H9 (cell line): ENCODE data around the gene GTF2H4. TPM values are rescaled to one million over a fixed set of nuclear protein-coding genes. Genes with fewer than 3 reads are reported as not detected.

Source experiments
- DNase-seq: peaks from one replicate; pipeline ENCODE4 v3.0.0-alpha.2; 2017
- H2AFZ ChIP-seq: one replicate; pipeline ENCODE4 v1.6.1; 2013; ENCODE audit warnings: mild to moderate bottlenecking, low read length, control low read depth, moderate library complexity
- H2AK5ac ChIP-seq: 2 replicates; pipeline ENCODE4 v1.6.1; 2013; ENCODE audit warnings: low read length, control low read depth, mixed read lengths; ENCODE audit not compliant: insufficient read length
- H2BK120ac ChIP-seq: one replicate; pipeline ENCODE4 v1.6.1; 2013; ENCODE audit warnings: low read depth, mild to moderate bottlenecking, low read length, control low read depth, inconsistent platforms; ENCODE audit not compliant: poor library complexity, severe bottlenecking
- H2BK12ac ChIP-seq: 2 replicates; pipeline ENCODE4 v1.6.1; 2013; ENCODE audit warnings: low read length, control low read depth, mixed read lengths, low read depth; ENCODE audit not compliant: insufficient read length
- H2BK15ac ChIP-seq: 2 replicates; pipeline ENCODE4 v1.6.1; 2013; ENCODE audit warnings: low read depth, low read length, control low read depth
- H2BK20ac ChIP-seq: one replicate; pipeline ENCODE4 v1.6.1; 2013; ENCODE audit warnings: low read depth, mild to moderate bottlenecking, low read length, control low read depth, inconsistent platforms; ENCODE audit not compliant: poor library complexity, severe bottlenecking
- H2BK5ac ChIP-seq: 2 replicates; pipeline ENCODE4 v1.6.1; 2013; ENCODE audit warnings: low read length, control low read depth, mixed read lengths; ENCODE audit not compliant: insufficient read length
- H3K14ac ChIP-seq: 2 replicates; pipeline ENCODE4 v1.6.1; 2013; ENCODE audit warnings: low read length, control low read depth; ENCODE audit not compliant: insufficient read depth
- H3K18ac ChIP-seq: 2 replicates; pipeline ENCODE4 v1.6.1; 2013; ENCODE audit warnings: low read depth, mild to moderate bottlenecking, mixed read lengths, low read length, control low read depth; ENCODE audit not compliant: insufficient read length
- H3K23ac ChIP-seq: 2 replicates; pipeline ENCODE4 v1.6.1; 2013; ENCODE audit warnings: low read length, control low read depth, mixed read lengths, low read depth; ENCODE audit not compliant: insufficient read length
- H3K23me2 ChIP-seq: 2 replicates; pipeline ENCODE4 v1.6.1; 2013; ENCODE audit warnings: low read depth, mild to moderate bottlenecking, mixed read lengths, low read length, control low read depth; ENCODE audit not compliant: insufficient read length, poor library complexity, severe bottlenecking
- H3K27ac ChIP-seq: 2 replicates; pipeline ENCODE4 v1.5.1; 2013; ENCODE audit warnings: low read length, control low read depth, mixed read lengths, low read depth; ENCODE audit not compliant: insufficient read length
- H3K27me3 ChIP-seq: 2 replicates; pipeline ENCODE4 v1.6.1; 2013; ENCODE audit warnings: low read length, control low read depth, inconsistent platforms; ENCODE audit not compliant: insufficient read depth
- H3K4ac ChIP-seq: 2 replicates; pipeline ENCODE4 v1.6.1; 2013; ENCODE audit warnings: low read depth, mild to moderate bottlenecking, control low read depth, inconsistent platforms, low read length, moderate library complexity
- H3K4me1 ChIP-seq: 2 replicates; pipeline ENCODE4 v1.6.1; 2013; ENCODE audit warnings: low read length, control low read depth, inconsistent platforms; ENCODE audit not compliant: insufficient read depth
- H3K4me2 ChIP-seq: 2 replicates; pipeline ENCODE4 v1.6.1; 2013; ENCODE audit warnings: low read length, control low read depth, mixed read lengths; ENCODE audit not compliant: insufficient read length, insufficient read depth
- H3K56ac ChIP-seq: 2 replicates; pipeline ENCODE4 v1.6.1; 2013; ENCODE audit warnings: low read depth, mild to moderate bottlenecking, mixed read lengths, low read length, control low read depth; ENCODE audit not compliant: insufficient read length
- H3K79me1 ChIP-seq: 2 replicates; pipeline ENCODE4 v1.6.1; 2013; ENCODE audit warnings: low read depth, mild to moderate bottlenecking, moderate library complexity, low read length, control low read depth, inconsistent platforms; ENCODE audit not compliant: insufficient read depth, poor library complexity, severe bottlenecking
- H3K79me2 ChIP-seq: 2 replicates; pipeline ENCODE4 v1.6.1; 2013; ENCODE audit warnings: low read length, control low read depth, inconsistent platforms; ENCODE audit not compliant: insufficient read depth
- H3K9ac ChIP-seq: 2 replicates; pipeline ENCODE4 v1.6.1; 2013; ENCODE audit warnings: low read length, control low read depth, mixed read lengths; ENCODE audit not compliant: insufficient read length; ENCODE audit errors: extremely low read depth
- H3K9me3 ChIP-seq: one replicate; pipeline ENCODE4 v1.6.1; 2013; ENCODE audit warnings: low read depth, low read length, inconsistent platforms; ENCODE audit not compliant: control insufficient read depth
- H3T11ph ChIP-seq: one replicate; pipeline ENCODE4 v1.6.1; 2013; ENCODE audit warnings: mild to moderate bottlenecking, low read length, control low read depth, inconsistent platforms
- H4K20me1 ChIP-seq: one replicate; pipeline ENCODE4 v1.6.1; 2013; ENCODE audit not compliant: control insufficient read depth, insufficient read length, insufficient read depth
- H4K5ac ChIP-seq: 2 replicates; pipeline ENCODE4 v1.6.1; 2013; ENCODE audit warnings: low read depth, mild to moderate bottlenecking, mixed read lengths, low read length, control low read depth; ENCODE audit not compliant: insufficient read length
- H4K8ac ChIP-seq: replicated peaks from 2 replicates; pipeline ENCODE4 v1.6.1; 2013; ENCODE audit warnings: low read length, control low read depth, mixed read lengths, low read depth; ENCODE audit not compliant: insufficient read length
- H4K91ac ChIP-seq: 2 replicates; pipeline ENCODE4 v1.6.1; 2013; ENCODE audit warnings: low read depth, mild to moderate bottlenecking, moderate library complexity, mixed read lengths, low read length, control low read depth; ENCODE audit not compliant: insufficient read length
- H3K27ac Mint-ChIP-seq, 3 experiments: 2 replicates in 2 of 3; 3 replicates in 1 of 3; pipeline ENCODE4 v1.8.0; 2020 to 2021; ENCODE audit warnings: mixed read lengths in 3 of 3, mild to moderate bottlenecking in 1 of 3, moderate library complexity in 1 of 3
- H3K27me3 Mint-ChIP-seq: 2 replicates; pipeline ENCODE4 v1.8.0; 2021; ENCODE audit warnings: low read depth, mild to moderate bottlenecking, moderate library complexity, mixed read lengths
- H3K36me3 Mint-ChIP-seq, 3 experiments: 2 replicates in 2 of 3; 3 replicates in 1 of 3; pipeline ENCODE4 v1.8.0; 2020 to 2021; ENCODE audit warnings: low read depth in 3 of 3, mixed read lengths in 3 of 3; ENCODE audit not compliant: insufficient read depth in 1 of 3
- H3K4me1 Mint-ChIP-seq, 2 experiments: 2 replicates each; pipeline ENCODE4 v1.8.0; 2020; ENCODE audit warnings: mixed read lengths in 2 of 2
- H3K4me3 Mint-ChIP-seq, 2 experiments: 2 replicates in 1 of 2; 3 replicates in 1 of 2; pipeline ENCODE4 v1.8.0; 2020 to 2021; ENCODE audit warnings: mild to moderate bottlenecking in 2 of 2, mixed read lengths in 2 of 2, moderate library complexity in 1 of 2
- H3K9me3 Mint-ChIP-seq, 2 experiments: 2 replicates in 1 of 2; 3 replicates in 1 of 2; pipeline ENCODE4 v1.8.0; 2020; ENCODE audit warnings: mild to moderate bottlenecking in 2 of 2, mixed read lengths in 2 of 2, moderate library complexity in 1 of 2
- WGBS: extraction: QIAGEN DNeasy Blood & Tissue Kit; methylation state at CpG from one replicate; pipeline ENCODE4 v1.1.7; 2013; ENCODE audit warnings: missing lambda C conversion rate, low lambda C conversion rate, mixed read lengths; ENCODE audit not compliant: insufficient read length; ENCODE audit errors: extremely low coverage; 5-methylcytosine and 5-hydroxymethylcytosine counted together
- total RNA-seq: library from RNA; stranded (reverse); gene quantifications from 2 replicates; pipeline ENCODE4 v1.2.1, GENCODE V29; 2021
- TF ChIP-seq, protein P1 (sequence below): fragments of 200-600 bp; sonication (generic); conservative IDR thresholded peaks from 3 replicates; pipeline ENCODE4 v1.8.0; 2021; ENCODE audit warnings: antibody characterized with exemption, mild to moderate bottlenecking

Gene GTF2H4
- total RNA-seq, 1 experiment from 2014 or later: 60.8 TPM

DNA sequence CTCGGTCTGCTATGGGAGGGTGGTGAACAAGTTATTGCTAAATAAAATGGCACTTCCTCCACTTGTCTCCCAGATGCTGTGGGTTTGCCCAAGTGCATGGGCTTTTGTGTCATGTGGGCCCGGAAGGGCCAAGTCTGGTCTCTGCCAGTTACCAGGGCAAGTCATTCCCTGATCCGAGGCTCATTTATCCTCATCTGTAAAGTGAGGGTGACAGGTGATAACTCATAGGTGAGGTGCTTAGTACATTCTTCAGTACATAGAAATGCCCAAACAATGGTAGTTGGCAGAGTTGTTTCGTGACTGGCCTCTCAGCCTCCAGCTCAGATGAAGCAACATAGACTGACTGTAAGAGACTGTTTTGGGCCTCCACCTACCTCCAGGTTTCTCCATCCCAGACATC is 30.7 kb downstream of the GTF2H4 start:
- Histone ChIP-seq H3K23me2 (no peaks in the 10 kb centered on the region), H3K4me1 (peaks cover 6% of the 10 kb centered on the region; the same call in 1 of the 2 replicates), H2BK20ac (no peak overlapping the region), H2AK5ac (no peak overlapping the region), H3K14ac (no peak overlapping the region; the same call in 1 of the 2 replicates), H3K79me1 (no peaks in the 10 kb centered on the region), H2BK15ac (no peak overlapping the region), H3K27ac (no peak overlapping the region), H3K9me3 (no peaks in the 10 kb centered on the region), H3T11ph (no peak overlapping the region), H3K27me3 (no peaks in the 10 kb centered on the region), H4K5ac (no peak overlapping the region), H3K23ac (no peak overlapping the region), H4K8ac (no peak overlapping the region), H2AFZ (no peak overlapping the region), H3K18ac (no peak overlapping the region), H3K4ac (no peak overlapping the region), H2BK5ac (no peak overlapping the region), H2BK12ac (no peak overlapping the region), H3K9ac (no peak overlapping the region), H3K79me2 (no peaks in the 10 kb centered on the region), H3K4me2 (no peak overlapping the region), H2BK120ac (no peak overlapping the region), H3K56ac (no peak overlapping the region), H4K91ac (no peak overlapping the region), H4K20me1 (no peaks in the 10 kb centered on the region)
- H3K4me3 Mint-ChIP-seq: no peak overlapping the region
- H3K4me1 Mint-ChIP-seq: peaks cover 32 to 50% of the 10 kb centered on the region in 2 experiments
- H3K36me3 Mint-ChIP-seq: no peaks in the 10 kb centered on the region
- H3K27me3 Mint-ChIP-seq: peaks cover 6% of the 10 kb centered on the region
- H3K9me3 Mint-ChIP-seq: no peaks in the 10 kb centered on the region
- TF ChIP-seq, protein P1, sequence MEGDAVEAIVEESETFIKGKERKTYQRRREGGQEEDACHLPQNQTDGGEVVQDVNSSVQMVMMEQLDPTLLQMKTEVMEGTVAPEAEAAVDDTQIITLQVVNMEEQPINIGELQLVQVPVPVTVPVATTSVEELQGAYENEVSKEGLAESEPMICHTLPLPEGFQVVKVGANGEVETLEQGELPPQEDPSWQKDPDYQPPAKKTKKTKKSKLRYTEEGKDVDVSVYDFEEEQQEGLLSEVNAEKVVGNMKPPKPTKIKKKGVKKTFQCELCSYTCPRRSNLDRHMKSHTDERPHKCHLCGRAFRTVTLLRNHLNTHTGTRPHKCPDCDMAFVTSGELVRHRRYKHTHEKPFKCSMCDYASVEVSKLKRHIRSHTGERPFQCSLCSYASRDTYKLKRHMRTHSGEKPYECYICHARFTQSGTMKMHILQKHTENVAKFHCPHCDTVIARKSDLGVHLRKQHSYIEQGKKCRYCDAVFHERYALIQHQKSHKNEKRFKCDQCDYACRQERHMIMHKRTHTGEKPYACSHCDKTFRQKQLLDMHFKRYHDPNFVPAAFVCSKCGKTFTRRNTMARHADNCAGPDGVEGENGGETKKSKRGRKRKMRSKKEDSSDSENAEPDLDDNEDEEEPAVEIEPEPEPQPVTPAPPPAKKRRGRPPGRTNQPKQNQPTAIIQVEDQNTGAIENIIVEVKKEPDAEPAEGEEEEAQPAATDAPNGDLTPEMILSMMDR: no peak
- no peak for DNase-seq
- H3K27ac Mint-ChIP-seq: no peak overlapping the region
- no CpG with 5 or more reads among the region's 4 CpGs for WGBS
